A204.1 (cell line): Measurements from ENCODE around the gene CCL11.
"Not testable (repeated sequence)": the region's sequence is repeated elsewhere in the genome, so short reads cannot be mapped to it uniquely, and the experiment has no call there.

Source experiments
- FAIRE-seq: peaks from 2 replicates; lab custom pipeline; 2012; peaks lifted over from hg19 to GRCh38; lab: Jason Lieb, UNC

The CCL11 gene

GRCh38 chr17:34307110-34307509, 21.6 kb downstream of the CCL11 start:
- FAIRE-seq: no peak

DNA sequence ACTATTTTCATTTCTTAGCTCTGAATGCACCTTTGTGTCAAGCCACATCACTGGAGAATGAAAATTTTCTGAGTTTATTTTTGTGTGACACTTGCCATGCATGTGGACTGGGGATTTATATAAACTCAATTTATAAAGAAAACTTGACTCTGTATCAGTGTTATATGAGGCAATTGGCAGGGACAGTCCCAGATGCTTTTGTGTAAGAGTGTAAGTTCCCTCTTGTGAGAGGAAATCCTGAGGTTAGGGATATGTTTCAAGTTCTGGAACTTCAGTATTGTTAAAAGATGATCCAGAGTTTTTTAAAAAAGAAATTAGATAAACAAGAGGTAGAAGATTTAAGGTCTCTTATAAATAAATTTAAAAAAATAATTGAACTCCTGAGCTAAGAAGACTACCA, 22.8 kb downstream of the CCL11 start:
- FAIRE-seq: no peak

GRCh38 chr17:34311291-34311690, 25.7 kb downstream of the CCL11 start:
- FAIRE-seq: no peak

GRCh38 chr17:34312080-34312479, 26.5 kb downstream of the CCL11 start:
- no peak for FAIRE-seq

GRCh38 chr17:34313164-34313563, 27.6 kb downstream of the CCL11 start:
- no peak for FAIRE-seq

DNA sequence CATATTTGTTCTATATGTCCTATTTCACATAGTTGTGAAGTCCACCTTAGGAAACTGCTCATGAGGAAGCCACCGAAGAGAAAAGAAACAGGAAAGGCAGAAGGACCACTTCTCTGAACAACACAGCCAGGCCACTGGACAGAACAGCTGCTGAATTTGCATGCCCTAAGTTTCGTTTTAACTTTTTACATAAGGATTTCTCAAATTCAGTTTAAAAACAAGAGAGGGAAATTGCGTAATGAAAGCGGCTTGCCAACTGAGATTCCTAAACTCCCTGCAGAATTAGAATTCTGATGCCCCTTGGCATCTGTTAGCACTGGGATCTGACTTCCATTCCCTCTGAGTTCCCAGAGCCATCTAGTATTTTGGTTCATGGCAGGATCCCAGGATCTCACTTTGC, 28.7 kb downstream of the CCL11 start:
- FAIRE-seq: no peak

DNA sequence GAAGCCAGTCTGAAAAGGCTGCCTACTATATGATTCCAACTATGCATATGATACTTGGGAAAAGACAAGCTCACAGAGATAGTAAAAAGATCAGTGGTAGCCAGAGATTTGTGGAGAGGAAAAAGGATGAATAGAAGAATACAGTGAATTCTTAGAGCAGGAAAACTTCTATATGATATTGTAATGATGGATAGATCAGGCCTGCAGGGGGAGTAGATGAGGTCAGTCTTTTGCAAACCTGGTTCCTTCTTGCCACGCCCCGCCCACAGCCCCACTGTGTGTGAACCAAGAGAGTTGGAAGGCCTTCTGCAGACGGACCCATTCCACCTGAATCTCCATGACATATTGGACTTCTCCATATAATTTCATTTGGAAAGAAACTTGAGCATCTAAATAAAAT, 32.9 kb downstream of the CCL11 start:
- no peak for FAIRE-seq

DNA sequence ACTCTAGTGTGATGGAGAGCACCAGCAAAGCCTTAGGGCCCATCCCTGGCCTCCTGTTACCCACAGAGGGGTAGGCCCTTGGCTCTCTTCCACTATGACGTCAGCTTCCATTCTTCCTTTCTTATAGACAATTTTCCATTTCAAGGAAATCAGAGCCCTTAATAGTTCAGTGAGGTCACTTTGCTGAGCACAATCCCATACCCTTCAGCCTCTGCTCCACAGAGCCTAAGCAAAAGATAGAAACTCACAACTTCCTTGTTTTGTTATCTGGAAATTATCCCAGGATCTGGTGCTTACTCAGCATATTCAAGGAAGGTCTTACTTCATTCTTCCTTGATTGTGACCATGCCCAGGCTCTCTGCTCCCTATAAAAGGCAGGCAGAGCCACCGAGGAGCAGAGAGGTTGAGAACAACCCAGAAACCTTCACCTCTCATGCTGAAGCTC, 33.5 kb downstream of the CCL11 start, which contains the start of gene CCL8:
CCL8 (plus strand) TSS at position 397 of the 445 bp plus-strand sequence. CDS start 67 bp downstream, outside the sequence.
- FAIRE-seq: no peak

DNA sequence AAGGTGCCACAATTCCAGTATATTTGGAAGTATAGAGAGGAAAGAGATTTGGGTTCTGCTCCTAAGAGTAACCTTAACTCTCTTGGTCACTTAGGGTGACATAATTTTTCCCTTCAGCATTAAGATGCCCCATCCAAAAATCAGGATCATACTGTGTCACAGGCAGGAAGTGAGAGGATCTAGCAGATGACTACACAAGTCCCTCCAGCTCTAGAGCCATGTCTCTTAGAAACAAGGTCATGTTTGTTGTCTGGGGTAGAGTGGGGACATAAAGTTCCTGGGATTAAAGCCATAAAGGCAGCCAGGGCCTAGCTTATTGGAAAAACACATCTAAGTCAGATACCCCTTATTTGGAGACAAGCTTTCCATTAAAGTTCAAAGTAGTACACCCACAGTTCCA, 36.4 kb downstream of the CCL11 start:
- no peak for FAIRE-seq

DNA sequence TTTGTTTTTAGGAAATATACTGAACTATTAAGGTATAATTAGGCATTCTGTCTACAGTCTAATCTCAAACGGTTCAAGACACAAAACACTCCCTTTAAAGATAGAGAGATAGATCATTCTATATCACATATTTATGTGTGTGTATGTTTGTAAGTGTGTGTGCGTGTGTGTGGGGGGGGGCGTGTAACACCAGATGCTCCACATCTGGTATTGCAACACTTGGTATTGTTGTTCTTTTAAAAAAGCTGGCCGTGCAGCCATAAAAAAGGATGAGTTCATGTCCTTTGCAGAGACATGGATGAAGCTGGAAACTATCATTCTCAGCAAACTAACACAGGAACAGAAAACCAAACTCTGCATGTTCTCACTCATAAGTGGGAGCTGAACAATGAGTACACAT, 42.0 kb downstream of the CCL11 start:
- not testable (repeated sequence) for FAIRE-seq

GRCh38 chr17:34337701-34338100, 52.2 kb downstream of the CCL11 start:
- FAIRE-seq: no peak
